Adipocyte (in vitro differentiated cells): Measurements from ENCODE around the gene FAAH2.

ENCODE experiments used
- DNase-seq: peaks from one replicate; pipeline ENCODE4 v3.0.0-alpha.2; 2015; ENCODE audit warnings: low read depth
- H3K27me3 ChIP-seq: replicated peaks from 2 replicates; pipeline ENCODE4 v1.7.0; 2013; ENCODE audit warnings: mild to moderate bottlenecking, low read length, moderate library complexity; ENCODE audit not compliant: control insufficient read depth, insufficient read depth
- H3K36me3 ChIP-seq: 2 replicates; pipeline ENCODE4 v1.7.0; 2013; ENCODE audit warnings: low read length, mild to moderate bottlenecking, moderate library complexity; ENCODE audit not compliant: control insufficient read depth, insufficient read depth, severe bottlenecking
- H3K4me1 ChIP-seq: 2 replicates; pipeline ENCODE4 v1.7.0; 2013; ENCODE audit warnings: mild to moderate bottlenecking, low read length, moderate library complexity; ENCODE audit not compliant: control insufficient read depth, insufficient read depth
- H3K4me3 ChIP-seq: 2 replicates; pipeline ENCODE4 v1.7.0; 2013; ENCODE audit warnings: mild to moderate bottlenecking, low read length, moderate library complexity
- H3K9ac ChIP-seq: 2 replicates; pipeline ENCODE4 v1.7.0; 2013; ENCODE audit warnings: mild to moderate bottlenecking, low read length, moderate library complexity
- H3K9me3 ChIP-seq: 2 replicates; pipeline ENCODE4 v1.7.0; 2013; ENCODE audit warnings: mild to moderate bottlenecking, low read length, moderate library complexity; ENCODE audit not compliant: control insufficient read depth

The FAAH2 gene, protein sequence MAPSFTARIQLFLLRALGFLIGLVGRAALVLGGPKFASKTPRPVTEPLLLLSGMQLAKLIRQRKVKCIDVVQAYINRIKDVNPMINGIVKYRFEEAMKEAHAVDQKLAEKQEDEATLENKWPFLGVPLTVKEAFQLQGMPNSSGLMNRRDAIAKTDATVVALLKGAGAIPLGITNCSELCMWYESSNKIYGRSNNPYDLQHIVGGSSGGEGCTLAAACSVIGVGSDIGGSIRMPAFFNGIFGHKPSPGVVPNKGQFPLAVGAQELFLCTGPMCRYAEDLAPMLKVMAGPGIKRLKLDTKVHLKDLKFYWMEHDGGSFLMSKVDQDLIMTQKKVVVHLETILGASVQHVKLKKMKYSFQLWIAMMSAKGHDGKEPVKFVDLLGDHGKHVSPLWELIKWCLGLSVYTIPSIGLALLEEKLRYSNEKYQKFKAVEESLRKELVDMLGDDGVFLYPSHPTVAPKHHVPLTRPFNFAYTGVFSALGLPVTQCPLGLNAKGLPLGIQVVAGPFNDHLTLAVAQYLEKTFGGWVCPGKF

DNA sequence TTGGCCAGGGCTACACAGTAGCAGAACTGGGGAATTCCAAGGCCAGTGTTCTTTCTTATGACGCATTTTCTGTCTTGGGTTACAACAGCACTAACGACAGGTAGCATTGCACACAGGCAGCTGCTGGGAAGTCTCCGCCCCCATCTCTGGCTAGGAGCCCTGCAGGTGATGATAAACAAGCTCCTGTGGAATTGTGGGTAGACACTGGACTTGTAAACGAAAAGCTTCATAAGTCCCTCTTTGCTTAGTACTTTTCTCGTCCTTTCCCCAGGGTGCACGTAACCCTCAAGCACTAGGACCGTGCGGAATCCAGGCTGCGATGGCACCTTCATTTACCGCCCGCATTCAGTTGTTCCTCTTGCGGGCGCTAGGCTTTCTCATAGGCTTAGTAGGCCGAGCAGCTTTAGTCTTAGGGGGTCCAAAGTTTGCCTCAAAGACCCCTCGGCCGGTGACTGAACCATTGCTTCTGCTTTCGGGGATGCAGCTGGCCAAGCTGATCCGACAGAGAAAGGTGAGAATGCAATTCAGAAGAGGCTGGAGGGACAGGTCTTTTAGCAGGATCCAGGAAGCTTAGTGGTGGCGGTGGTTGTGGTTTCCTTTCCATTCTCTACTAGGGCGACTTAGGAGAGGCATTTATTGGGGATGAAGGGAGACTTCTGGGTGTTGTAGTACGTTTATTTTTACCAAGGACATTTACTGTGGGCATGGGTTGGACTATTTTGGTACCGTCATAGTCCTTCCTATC lies at the start of gene FAAH2:
Gene FAAH2, plus strand, starts transcription at position 200 of the 745 bp plus-strand sequence. Its CDS starts 120 bp downstream, at position 320.
- Histone ChIP-seq H3K4me1 (no peaks in the 10 kb centered on the region), H3K9me3 (peaks cover 10% of the 10 kb centered on the region), H3K36me3 (no peaks in the 10 kb centered on the region), H3K4me3 (no peak within 1 kb of the TSS), H3K9ac (no peak within 1 kb of the TSS), H3K27me3 (peaks cover 21% of the 10 kb centered on the region)
- no peak for DNase-seq

DNA sequence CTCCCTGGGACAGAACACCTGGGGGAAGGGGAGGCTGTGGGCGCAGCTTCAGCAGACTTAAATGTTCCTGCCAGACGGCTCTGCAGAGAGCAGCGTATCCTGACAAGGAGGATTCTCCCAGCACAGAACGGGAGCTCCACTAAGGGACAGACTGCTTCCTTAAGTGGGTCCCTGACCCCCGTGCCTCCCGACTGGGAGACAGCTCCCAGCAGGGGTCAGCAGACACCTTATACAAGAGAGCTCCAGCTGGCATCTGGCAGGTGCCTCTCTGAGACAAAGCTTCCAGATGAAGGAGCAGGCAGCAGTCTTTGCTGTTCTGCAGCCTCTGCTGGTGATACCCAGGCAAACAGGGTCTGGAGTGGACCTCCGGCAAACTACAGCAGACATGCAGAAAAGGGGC lies 44.5 kb upstream of the FAAH2 start:
- Histone ChIP-seq H3K9ac (no peak overlapping the region), H3K4me1 (no peaks in the 10 kb centered on the region), H3K4me3 (no peak overlapping the region), H3K27me3 (no peaks in the 10 kb centered on the region), H3K9me3 (peaks cover 23% of the 10 kb centered on the region), H3K36me3 (no peaks in the 10 kb centered on the region)
- DNase-seq, result no peak

DNA sequence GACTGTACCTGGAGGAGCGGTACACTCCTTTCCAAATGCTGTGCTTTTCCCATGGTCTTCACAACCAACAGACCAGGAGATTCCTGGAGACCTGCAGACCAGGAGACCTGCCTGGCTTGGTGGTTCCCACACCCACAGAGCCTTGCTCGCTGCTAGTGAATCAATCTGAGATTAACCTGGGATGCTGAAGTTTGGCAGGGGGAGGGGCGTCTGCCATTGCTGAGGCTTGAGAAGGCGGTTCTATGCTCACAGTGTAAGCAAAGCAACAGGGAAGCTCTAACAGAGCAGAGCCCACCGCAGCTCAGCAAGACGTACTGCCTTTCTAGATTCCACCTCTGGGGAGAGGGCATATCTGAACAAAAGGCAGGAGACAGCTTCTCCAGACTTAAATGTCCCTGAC lies 34.5 kb upstream of the FAAH2 start:
- Histone ChIP-seq H3K36me3 (no peaks in the 10 kb centered on the region), H3K4me3 (no peak overlapping the region), H3K4me1 (no peaks in the 10 kb centered on the region), H3K27me3 (no peaks in the 10 kb centered on the region), H3K9ac (no peak overlapping the region), H3K9me3 (peaks cover 24% of the 10 kb centered on the region)
- DNase-seq, result no peak

DNA sequence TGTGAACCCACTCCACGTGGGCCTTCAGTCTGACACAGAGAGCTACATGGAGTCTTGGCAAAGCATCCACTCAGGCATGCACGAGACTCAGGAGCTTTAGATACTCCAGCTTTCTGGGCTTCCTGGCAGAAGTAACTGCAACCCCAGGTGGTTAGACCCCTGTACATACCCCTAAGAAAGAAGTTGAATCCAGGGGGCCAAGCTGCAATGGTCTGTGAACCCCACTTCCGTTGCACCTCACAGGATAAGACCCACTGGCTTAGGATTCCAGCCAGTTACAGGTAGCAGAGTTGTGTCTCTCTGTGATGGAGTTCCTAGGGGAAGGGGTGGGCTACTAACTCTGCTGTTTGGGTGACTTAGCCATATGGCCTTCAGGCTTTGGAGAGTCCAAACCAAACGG lies 21.4 kb upstream of the FAAH2 start:
- no peaks in the 10 kb centered on the region for H3K27me3 ChIP-seq
- no peaks in the 10 kb centered on the region for H3K36me3 ChIP-seq
- DNase-seq, result no peak
- no peak overlapping the region for H3K4me3 ChIP-seq
- H3K4me1 ChIP-seq, result no peaks in the 10 kb centered on the region
- H3K9ac ChIP-seq, result no peak overlapping the region
- peaks cover 54% of the 10 kb centered on the region for H3K9me3 ChIP-seq

DNA sequence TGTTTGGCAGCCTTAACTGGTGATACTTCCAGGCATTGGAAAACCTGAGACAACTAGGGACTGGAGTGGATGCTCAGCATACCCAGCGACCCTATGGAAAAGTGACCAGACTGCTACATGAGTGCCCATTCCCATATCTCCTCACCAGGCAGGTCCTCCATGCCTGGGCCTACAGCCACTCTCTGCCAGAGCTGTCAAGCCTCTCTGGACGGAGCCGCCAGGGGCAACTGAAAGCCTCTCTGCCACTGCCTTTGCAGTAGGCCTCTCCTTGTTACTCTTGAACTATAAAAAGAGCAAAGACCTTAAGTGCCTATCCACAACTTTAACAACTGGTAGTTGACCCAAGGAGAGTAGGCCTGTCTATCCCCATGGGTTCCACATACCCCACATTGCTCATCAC lies 20.2 kb upstream of the FAAH2 start:
- DNase-seq, result no peak
- peaks cover 56% of the 10 kb centered on the region for H3K9me3 ChIP-seq
- H3K27me3 ChIP-seq, result no peaks in the 10 kb centered on the region
- H3K9ac ChIP-seq, result no peak overlapping the region
- no peak overlapping the region for H3K4me3 ChIP-seq
- no peaks in the 10 kb centered on the region for H3K36me3 ChIP-seq
- H3K4me1 ChIP-seq, result no peaks in the 10 kb centered on the region

DNA sequence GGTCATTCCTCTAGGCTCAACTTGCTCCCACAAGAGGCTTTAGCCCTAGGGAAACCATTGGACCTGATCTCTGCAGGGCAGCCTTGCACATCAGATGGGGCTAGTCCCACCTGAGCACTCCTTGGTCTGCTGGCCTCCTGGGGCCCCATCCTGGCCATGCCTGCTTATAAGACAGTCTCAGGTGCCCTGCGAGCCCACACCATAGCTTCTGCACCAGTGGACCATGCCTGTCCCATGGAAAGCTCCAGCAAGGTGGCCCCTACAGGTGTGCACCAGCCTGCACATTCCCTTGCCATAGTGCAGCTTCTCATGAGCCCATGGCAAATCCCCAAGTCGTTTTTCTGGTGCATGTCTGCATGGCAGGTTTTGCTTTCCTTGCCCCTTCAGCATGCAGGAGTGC lies 19.6 kb upstream of the FAAH2 start:
- no peak for DNase-seq

DNA sequence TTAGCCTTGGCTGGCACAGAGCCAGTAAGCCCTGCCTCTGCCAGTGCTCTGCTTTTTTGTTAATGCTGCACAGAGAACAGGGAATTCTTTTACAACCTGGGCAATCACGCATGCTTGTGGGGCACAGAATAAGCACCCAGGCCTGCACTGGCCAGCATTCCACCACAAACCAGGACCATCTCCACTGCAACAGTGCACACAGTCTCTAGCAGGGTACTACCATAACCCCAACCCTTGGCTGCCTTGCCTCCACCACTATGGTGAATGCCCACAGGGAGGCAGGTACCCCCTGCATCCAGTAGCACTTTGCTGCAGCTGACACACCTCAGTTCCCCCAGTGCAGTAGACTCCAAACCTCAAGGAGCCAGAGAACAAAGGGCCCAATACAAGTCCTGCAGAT lies 19.2 kb upstream of the FAAH2 start:
- Histone ChIP-seq H3K4me1 (no peaks in the 10 kb centered on the region), H3K9me3 (peaks cover 55% of the 10 kb centered on the region), H3K9ac (no peak overlapping the region), H3K27me3 (no peaks in the 10 kb centered on the region), H3K4me3 (no peak overlapping the region), H3K36me3 (no peaks in the 10 kb centered on the region)
- DNase-seq, result no peak

More for the DNA sequence above, 19.6 kb upstream of the FAAH2 start:
- H3K9me3 ChIP-seq, result peaks cover 58% of the 10 kb centered on the region
- no peaks in the 10 kb centered on the region for H3K36me3 ChIP-seq
- H3K4me3 ChIP-seq, result no peak overlapping the region
- no peaks in the 10 kb centered on the region for H3K27me3 ChIP-seq
- H3K4me1 ChIP-seq, result no peaks in the 10 kb centered on the region
- H3K9ac ChIP-seq, result no peak overlapping the region

DNA sequence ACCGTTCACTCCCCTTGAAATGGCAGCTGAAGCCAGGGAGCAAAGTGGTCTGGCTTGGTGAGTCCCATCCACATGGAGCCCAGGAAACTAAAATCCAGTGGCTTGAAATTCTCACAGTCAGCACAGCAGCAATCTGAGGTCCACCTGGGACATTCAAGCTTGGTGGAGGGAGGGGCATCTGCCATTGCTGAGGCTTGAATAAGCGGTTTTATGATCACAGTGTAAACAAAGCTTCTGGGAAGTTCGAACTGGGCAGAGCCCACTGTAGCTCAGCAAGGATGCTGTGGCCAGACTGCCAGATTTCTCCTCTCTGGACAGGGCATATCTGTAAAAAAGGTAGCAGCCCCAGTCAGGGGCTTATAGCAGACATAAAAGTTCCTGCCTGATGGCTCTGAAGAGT lies 15.5 kb upstream of the FAAH2 start:
- H3K9me3 ChIP-seq, result peaks cover 40% of the 10 kb centered on the region
- H3K27me3 ChIP-seq, result no peaks in the 10 kb centered on the region
- DNase-seq, result no peak
- no peaks in the 10 kb centered on the region for H3K36me3 ChIP-seq
- no peaks in the 10 kb centered on the region for H3K4me1 ChIP-seq
- no peak overlapping the region for H3K4me3 ChIP-seq
- H3K9ac ChIP-seq, result no peak overlapping the region

DNA sequence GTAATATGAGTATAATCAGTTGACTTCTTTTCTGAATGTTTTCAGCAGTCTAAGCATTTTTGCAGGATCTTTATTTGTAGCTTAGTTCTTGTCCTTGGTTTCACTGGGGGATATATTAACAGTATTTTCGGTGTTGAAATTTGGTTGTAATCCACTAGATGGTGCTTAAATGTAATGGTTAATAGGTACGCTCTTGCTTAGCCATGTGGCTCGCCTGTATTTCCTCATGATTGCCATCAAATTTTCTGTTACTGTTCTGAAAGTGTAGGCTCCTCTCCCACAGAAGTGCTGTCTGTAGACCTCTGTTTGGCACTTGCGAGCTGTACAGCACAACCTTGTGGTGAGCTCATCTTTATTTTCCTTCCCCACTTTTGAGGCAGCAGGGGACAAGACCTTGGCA lies 3.9 kb upstream of the FAAH2 start:
- peaks cover 17% of the 10 kb centered on the region for H3K9me3 ChIP-seq
- no peaks in the 10 kb centered on the region for H3K4me1 ChIP-seq
- DNase-seq, result no peak
- H3K4me3 ChIP-seq, result no peak overlapping the region
- peaks cover 20% of the 10 kb centered on the region for H3K27me3 ChIP-seq
- no peaks in the 10 kb centered on the region for H3K36me3 ChIP-seq
- H3K9ac ChIP-seq, result no peak overlapping the region

DNA sequence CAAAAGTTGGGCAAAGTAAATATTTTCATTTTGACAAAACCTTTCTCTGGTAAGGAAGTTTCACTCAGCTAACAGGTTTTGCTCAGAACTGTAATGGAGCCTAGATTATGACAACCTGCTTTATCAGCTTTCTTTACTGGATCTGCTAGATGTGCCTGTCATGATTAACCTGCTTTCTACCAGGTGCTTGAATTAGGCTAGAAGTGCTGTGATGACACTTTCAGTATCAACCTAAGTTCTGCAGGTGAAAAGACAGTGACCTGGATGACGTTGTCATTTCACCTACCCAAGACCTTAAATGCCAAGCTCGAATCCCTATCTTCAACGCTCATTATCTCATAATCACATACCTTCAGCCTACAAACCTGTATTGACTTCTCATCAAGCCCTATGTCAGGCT lies 1.5 kb upstream of the FAAH2 start:
- Histone ChIP-seq H3K27me3 (peaks cover 21% of the 10 kb centered on the region), H3K4me1 (no peaks in the 10 kb centered on the region), H3K36me3 (no peaks in the 10 kb centered on the region), H3K9me3 (peaks cover 10% of the 10 kb centered on the region), H3K9ac (no peak overlapping the region), H3K4me3 (no peak overlapping the region)
- DNase-seq, result no peak

DNA sequence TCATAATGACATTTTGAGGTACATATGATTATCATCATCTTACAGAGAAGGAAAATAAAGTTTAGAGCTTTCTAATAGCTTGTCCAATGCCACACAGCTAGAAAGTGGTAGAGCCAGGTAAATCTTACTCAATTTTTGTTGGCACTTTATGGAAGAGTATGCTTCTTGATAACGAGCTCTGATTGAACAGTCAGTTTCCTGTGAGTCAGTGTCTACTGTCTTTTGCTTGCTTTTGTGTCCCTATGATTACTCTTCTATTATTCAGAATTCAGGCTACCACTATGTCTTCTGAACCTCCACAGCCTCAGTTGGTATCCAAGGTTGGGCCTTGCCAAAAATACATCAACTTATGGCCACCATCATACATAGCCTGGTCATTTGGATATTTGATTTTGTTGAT lies 2.6 kb downstream of the FAAH2 start:
- H3K27me3 ChIP-seq, result peaks cover 8% of the 10 kb centered on the region
- no peaks in the 10 kb centered on the region for H3K36me3 ChIP-seq
- DNase-seq, result no peak
- H3K4me3 ChIP-seq, result no peak overlapping the region
- H3K9me3 ChIP-seq, result no peaks in the 10 kb centered on the region
- H3K4me1 ChIP-seq, result no peaks in the 10 kb centered on the region
- H3K9ac ChIP-seq, result no peak overlapping the region
